DOHH2 (cell line): Measurements from ENCODE around the gene CREB3L2.

ENCODE experiments used
- H3F3A ChIP-seq: fragments of 200-600 bp; sonication (generic), shearing (Covaris generic); 2 replicates; pipeline ENCODE4 v1.6.0; 2016; ENCODE audit warnings: antibody characterized with exemption, mild to moderate bottlenecking; ENCODE audit not compliant: control insufficient read depth, insufficient read depth
- H3K27ac ChIP-seq: fragments of 200-600 bp; sonication (generic); 2 replicates; pipeline ENCODE4 v1.5.1; 2014; ENCODE audit warnings: low read depth, mild to moderate bottlenecking, low read length, moderate library complexity
- H3K27me3 ChIP-seq: fragments of 200-600 bp; sonication (generic); 2 replicates; pipeline ENCODE4 v1.6.1; 2014; ENCODE audit warnings: mild to moderate bottlenecking, low read length, mixed read lengths; ENCODE audit not compliant: control insufficient read depth
- H3K36me3 ChIP-seq: fragments of 200-600 bp; sonication (generic); 2 replicates; pipeline ENCODE4 v1.6.1; 2014; ENCODE audit warnings: mild to moderate bottlenecking, low read length, moderate library complexity, mixed read lengths; ENCODE audit not compliant: control insufficient read depth
- H3K4me1 ChIP-seq: fragments of 200-600 bp; sonication (generic); 2 replicates; pipeline ENCODE4 v1.6.1; 2014; ENCODE audit warnings: mild to moderate bottlenecking, low read length, mixed read lengths; ENCODE audit not compliant: control insufficient read depth
- H3K4me2 ChIP-seq: fragments of 200-600 bp; sonication (generic); 2 replicates; pipeline ENCODE4 v1.6.0; 2014; ENCODE audit warnings: mild to moderate bottlenecking, low read length, moderate library complexity
- H3K4me3 ChIP-seq: fragments of 200-600 bp; sonication (generic); 2 replicates; pipeline ENCODE4 v1.5.1; 2014; ENCODE audit warnings: mild to moderate bottlenecking, low read length, mixed read lengths
- H3K79me2 ChIP-seq: fragments of 200-600 bp; sonication (generic); 2 replicates; pipeline ENCODE4 v1.6.1; 2014; ENCODE audit warnings: mild to moderate bottlenecking, low read length, mixed read lengths; ENCODE audit not compliant: control insufficient read depth
- H3K9me2 ChIP-seq: fragments of 200-600 bp; sonication (generic); replicated peaks from 2 replicates; pipeline ENCODE4 v1.6.1; 2014; ENCODE audit warnings: mild to moderate bottlenecking, low read length, mixed read lengths; ENCODE audit not compliant: control insufficient read depth
- H3K9me3 ChIP-seq: fragments of 200-600 bp; sonication (generic); 2 replicates; pipeline ENCODE4 v1.6.1; 2014; ENCODE audit warnings: antibody characterized with exemption, low read length, mixed read lengths; ENCODE audit not compliant: control insufficient read depth, insufficient read depth
- H4K20me1 ChIP-seq: fragments of 200-600 bp; sonication (generic); 2 replicates; pipeline ENCODE4 v1.6.0; 2014; ENCODE audit warnings: low read depth, mild to moderate bottlenecking, antibody characterized with exemption, low read length, moderate library complexity; ENCODE audit not compliant: control insufficient read depth, insufficient read depth
- EZH2phosphoT487 ChIP-seq: fragments of 200-600 bp; sonication (generic); IDR thresholded peaks from 2 replicates; pipeline ENCODE4 v1.6.1; 2017; ENCODE audit warnings: borderline replicate concordance, mild to moderate bottlenecking, antibody characterized with exemption, low read length, moderate library complexity, mixed read lengths
- TF ChIP-seq, protein P1 (sequence below): fragments of 200-600 bp; sonication (generic); IDR thresholded peaks from one replicate; pipeline ENCODE4 v1.5.1; 2014; ENCODE audit warnings: antibody characterized with exemption, mild to moderate bottlenecking, low read depth, low read length; ENCODE audit not compliant: poor library complexity, severe bottlenecking

The CREB3L2 gene, protein sequence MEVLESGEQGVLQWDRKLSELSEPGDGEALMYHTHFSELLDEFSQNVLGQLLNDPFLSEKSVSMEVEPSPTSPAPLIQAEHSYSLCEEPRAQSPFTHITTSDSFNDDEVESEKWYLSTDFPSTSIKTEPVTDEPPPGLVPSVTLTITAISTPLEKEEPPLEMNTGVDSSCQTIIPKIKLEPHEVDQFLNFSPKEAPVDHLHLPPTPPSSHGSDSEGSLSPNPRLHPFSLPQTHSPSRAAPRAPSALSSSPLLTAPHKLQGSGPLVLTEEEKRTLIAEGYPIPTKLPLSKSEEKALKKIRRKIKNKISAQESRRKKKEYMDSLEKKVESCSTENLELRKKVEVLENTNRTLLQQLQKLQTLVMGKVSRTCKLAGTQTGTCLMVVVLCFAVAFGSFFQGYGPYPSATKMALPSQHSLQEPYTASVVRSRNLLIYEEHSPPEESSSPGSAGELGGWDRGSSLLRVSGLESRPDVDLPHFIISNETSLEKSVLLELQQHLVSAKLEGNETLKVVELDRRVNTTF

DNA sequence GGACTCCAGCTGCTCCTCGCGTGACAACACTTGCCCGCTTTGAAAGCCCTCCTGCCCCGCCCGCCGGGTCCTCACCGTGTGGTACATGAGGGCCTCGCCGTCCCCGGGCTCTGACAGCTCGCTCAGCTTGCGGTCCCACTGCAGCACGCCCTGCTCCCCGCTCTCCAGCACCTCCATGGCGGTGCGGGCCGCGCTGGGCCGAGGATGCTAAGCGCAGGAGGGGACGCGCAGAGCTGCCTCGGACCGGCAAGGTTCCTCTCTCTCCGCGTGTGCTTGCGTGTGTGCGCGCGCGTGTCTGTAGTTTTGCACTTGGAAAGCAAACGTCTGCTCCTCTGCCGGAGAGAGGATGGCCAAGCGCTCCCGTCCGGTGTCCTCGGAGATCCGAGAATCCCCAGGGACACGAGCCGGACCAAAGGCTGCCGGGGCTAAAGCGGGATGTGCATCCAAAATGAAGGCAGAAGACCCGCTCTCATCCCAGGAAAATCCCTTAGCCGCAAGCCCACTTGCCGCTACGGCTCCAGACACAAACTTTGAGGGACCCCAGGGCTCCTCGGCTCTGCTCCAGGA lies at the start of gene CREB3L2:
Gene CREB3L2, minus strand, starts transcription at position 558 of the 567 bp plus-strand sequence. Its CDS starts 381 bp downstream, at position 177.
- H3K27me3 ChIP-seq = peaks cover 6% of the 10 kb centered on the region
- no peaks in the 10 kb centered on the region for H3K36me3 ChIP-seq
- 0 out of 2 replicates have a peak, but pooled peaks cover 4% of the 10 kb centered on the region for H3K4me1 ChIP-seq
- no peaks in the 10 kb centered on the region for H4K20me1 ChIP-seq
- peaks cover 9% of the 10 kb centered on the region; the same call in 1 of the 2 replicates for H3K9me3 ChIP-seq
- no peaks in the 10 kb centered on the region for H3F3A ChIP-seq
- H3K4me3 ChIP-seq = peak within 1 kb of the TSS; percentile 27; the same call in 1 of the 2 replicates
- H3K4me2 ChIP-seq = peak within 1 kb of the TSS; percentile 22; the same call in 1 of the 2 replicates
- H3K9me2 ChIP-seq = no peaks in the 10 kb centered on the region; the same call in 1 of the 2 replicates
- H3K27ac ChIP-seq = no peak within 1 kb of the TSS
- TF ChIP-seq, protein P1, sequence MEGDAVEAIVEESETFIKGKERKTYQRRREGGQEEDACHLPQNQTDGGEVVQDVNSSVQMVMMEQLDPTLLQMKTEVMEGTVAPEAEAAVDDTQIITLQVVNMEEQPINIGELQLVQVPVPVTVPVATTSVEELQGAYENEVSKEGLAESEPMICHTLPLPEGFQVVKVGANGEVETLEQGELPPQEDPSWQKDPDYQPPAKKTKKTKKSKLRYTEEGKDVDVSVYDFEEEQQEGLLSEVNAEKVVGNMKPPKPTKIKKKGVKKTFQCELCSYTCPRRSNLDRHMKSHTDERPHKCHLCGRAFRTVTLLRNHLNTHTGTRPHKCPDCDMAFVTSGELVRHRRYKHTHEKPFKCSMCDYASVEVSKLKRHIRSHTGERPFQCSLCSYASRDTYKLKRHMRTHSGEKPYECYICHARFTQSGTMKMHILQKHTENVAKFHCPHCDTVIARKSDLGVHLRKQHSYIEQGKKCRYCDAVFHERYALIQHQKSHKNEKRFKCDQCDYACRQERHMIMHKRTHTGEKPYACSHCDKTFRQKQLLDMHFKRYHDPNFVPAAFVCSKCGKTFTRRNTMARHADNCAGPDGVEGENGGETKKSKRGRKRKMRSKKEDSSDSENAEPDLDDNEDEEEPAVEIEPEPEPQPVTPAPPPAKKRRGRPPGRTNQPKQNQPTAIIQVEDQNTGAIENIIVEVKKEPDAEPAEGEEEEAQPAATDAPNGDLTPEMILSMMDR = no peak
- TF ChIP-seq EZH2phosphoT487 = no peak
- no peaks in the 10 kb centered on the region for H3K79me2 ChIP-seq

DNA sequence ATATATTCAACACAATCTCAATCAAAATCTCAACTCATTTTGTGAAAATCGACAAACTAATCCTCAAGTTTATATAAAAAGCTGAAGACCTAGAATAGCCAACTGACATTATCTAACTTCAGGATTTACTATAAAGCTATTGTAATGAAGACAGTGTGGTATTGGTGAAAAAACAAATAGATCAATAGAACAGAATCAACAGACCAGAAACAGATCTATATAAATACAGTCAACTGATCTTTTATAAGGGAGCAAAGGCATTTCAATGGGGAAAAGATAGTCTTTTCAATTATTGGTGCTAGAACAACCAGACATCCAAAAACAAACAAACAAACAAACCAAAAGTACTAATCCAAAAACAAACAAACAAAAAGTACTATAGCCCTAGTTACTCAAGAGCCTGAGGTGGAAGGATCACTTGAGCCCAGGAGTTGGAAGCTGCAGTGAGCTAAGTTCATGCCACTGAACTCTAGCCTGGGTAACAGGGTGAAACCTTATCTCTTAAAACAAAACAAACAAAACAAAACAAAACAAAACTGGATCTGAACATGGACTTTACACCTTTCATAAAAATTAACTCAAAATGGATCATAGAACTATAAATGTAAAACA lies 47.7 kb upstream of the CREB3L2 start:
- no peaks in the 10 kb centered on the region for H3F3A ChIP-seq
- no peaks in the 10 kb centered on the region for H3K27me3 ChIP-seq
- H3K9me2 ChIP-seq = no peaks in the 10 kb centered on the region
- no peak overlapping the region for H3K4me3 ChIP-seq
- no peaks in the 10 kb centered on the region for H3K36me3 ChIP-seq
- no peak for TF ChIP-seq EZH2phosphoT487
- TF ChIP-seq, protein P1 = no peak
- H3K9me3 ChIP-seq = no peaks in the 10 kb centered on the region; the same call in 1 of the 2 replicates
- H3K79me2 ChIP-seq = no peaks in the 10 kb centered on the region
- H3K4me1 ChIP-seq = no peaks in the 10 kb centered on the region
- H3K4me2 ChIP-seq = no peak overlapping the region
- no peaks in the 10 kb centered on the region for H4K20me1 ChIP-seq
- no peak overlapping the region for H3K27ac ChIP-seq

DNA sequence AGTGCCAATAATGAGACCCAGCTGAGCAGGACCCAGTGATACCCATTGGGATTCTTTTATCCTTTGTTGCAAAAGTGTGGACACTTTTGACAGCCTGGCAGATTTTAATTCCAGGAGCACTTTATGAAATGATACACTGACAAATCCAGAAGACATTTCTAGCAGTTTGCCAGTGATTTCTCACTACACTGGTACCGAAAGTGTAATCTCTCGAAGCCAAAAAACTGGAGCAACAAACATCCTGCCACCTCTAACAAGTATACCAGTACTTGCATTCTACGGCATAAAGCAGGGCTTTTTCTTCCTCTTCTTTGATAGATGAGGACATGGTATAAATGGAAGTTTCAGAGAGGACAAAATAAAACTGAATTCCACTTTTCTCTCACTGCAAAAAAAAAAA lies 46.0 kb upstream of the CREB3L2 start:
- no peaks in the 10 kb centered on the region for H3K27me3 ChIP-seq
- H3K79me2 ChIP-seq = no peaks in the 10 kb centered on the region
- no peaks in the 10 kb centered on the region; the same call in 1 of the 2 replicates for H3K9me3 ChIP-seq
- no peaks in the 10 kb centered on the region for H3K4me1 ChIP-seq
- no peaks in the 10 kb centered on the region for H4K20me1 ChIP-seq
- no peak overlapping the region for H3K4me2 ChIP-seq
- H3K27ac ChIP-seq = no peak overlapping the region
- no peaks in the 10 kb centered on the region for H3F3A ChIP-seq
- H3K9me2 ChIP-seq = no peaks in the 10 kb centered on the region
- H3K36me3 ChIP-seq = no peaks in the 10 kb centered on the region
- H3K4me3 ChIP-seq = no peak overlapping the region
- TF ChIP-seq EZH2phosphoT487 = no peak
- TF ChIP-seq, protein P1 = no peak
